ENCODE results near the gene TTC22.

The TTC22 gene

GRCh38 chr1:54833121-54833520 is 32.0 kb upstream of the TTC22 start:
- no peak for DNase-seq (ENCODE audit: low spot score)
- Histone ChIP-seq H4K8ac (ENCODE audit: low read depth, low read length) (no peak overlapping the region), H4K91ac (ENCODE audit: low read depth, low read length, poor library complexity) (no peak overlapping the region), H3K4me2 (ENCODE audit: insufficient read depth, low read length, poor library complexity, severe bottlenecking) (no peak overlapping the region), H2BK5ac (ENCODE audit: low read length) (no peak overlapping the region), H3K4me1 (ENCODE audit: control insufficient read depth in 2 of 2, insufficient read depth in 1 of 2, low read depth in 1 of 2, low read length in 2 of 2) (no peaks in the 10 kb centered on the region), H3K14ac (ENCODE audit: low read length) (no peak overlapping the region), H3K9me3 (replicated peaks in 1 of 2; ENCODE audit: control insufficient read depth in 2 of 2, insufficient read depth in 1 of 2, low read depth in 1 of 2, low read length in 2 of 2) (peaks cover 2 to 5% of the 10 kb centered on the region in 2 donors), H3K4me3 (ENCODE audit: low read length in 2 of 2) (peak overlapping the region in 1 of 2 donors; percentile 15), H2BK15ac (ENCODE audit: low read length) (no peak overlapping the region), H2BK120ac (ENCODE audit: low read depth, low read length) (no peak overlapping the region), H3K23ac (ENCODE audit: low read depth, low read length, poor library complexity) (no peak overlapping the region), H3K18ac (ENCODE audit: low read length) (no peak overlapping the region), H3K36me3 (replicated peaks in 1 of 2; ENCODE audit: control insufficient read depth in 2 of 2, insufficient read depth in 2 of 2, low read length in 2 of 2) (no peaks in the 10 kb centered on the region), H3K79me1 (ENCODE audit: low read depth, low read length) (peaks cover 2% of the 10 kb centered on the region), H2AFZ (ENCODE audit: low read length) (no peak overlapping the region), H3K27ac (replicated peaks; ENCODE audit: low read length) (no peak overlapping the region), H3K9ac (ENCODE audit: low read depth, low read length, poor library complexity) (no peak overlapping the region), H3K4ac (ENCODE audit: low read length) (no peak overlapping the region), H3K27me3 (ENCODE audit: control insufficient read depth in 3 of 3, insufficient read depth in 3 of 3, low read depth in 1 of 3, low read length in 3 of 3) (peaks cover 0 to 4% (median 0%) of the 10 kb centered on the region in 3 experiments), H2BK12ac (ENCODE audit: low read length) (no peak overlapping the region), H2AK5ac (ENCODE audit: low read depth, low read length) (no peak overlapping the region)
- no CpG with 5 or more reads among the region's 9 CpGs for WGBS, 2 donors (ENCODE audit: extremely low coverage in 2 of 2, insufficient read length in 2 of 2, insufficient replicate concordance in 1 of 2)

GRCh38 chr1:54826226-54826816 is 25.2 kb upstream of the TTC22 start:
- Histone ChIP-seq H3K27ac (replicated peaks; ENCODE audit: low read length) (no peak overlapping the region), H2AFZ (ENCODE audit: low read length) (no peak overlapping the region), H2BK12ac (ENCODE audit: low read length) (no peak overlapping the region), H3K18ac (ENCODE audit: low read length) (no peak overlapping the region), H3K9ac (ENCODE audit: low read depth, low read length, poor library complexity) (no peak overlapping the region), H2BK15ac (ENCODE audit: low read length) (no peak overlapping the region), H2BK5ac (ENCODE audit: low read length) (no peak overlapping the region), H3K36me3 (replicated peaks in 1 of 2; ENCODE audit: control insufficient read depth in 2 of 2, insufficient read depth in 2 of 2, low read length in 2 of 2) (no peaks in the 10 kb centered on the region), H2AK5ac (ENCODE audit: low read depth, low read length) (no peak overlapping the region), H3K23ac (ENCODE audit: low read depth, low read length, poor library complexity) (no peak overlapping the region), H3K4me3 (ENCODE audit: low read length in 2 of 2) (no peak overlapping the region), H3K79me1 (ENCODE audit: low read depth, low read length) (no peaks in the 10 kb centered on the region), H3K27me3 (ENCODE audit: control insufficient read depth in 3 of 3, insufficient read depth in 3 of 3, low read depth in 1 of 3, low read length in 3 of 3) (no peaks in the 10 kb centered on the region), H2BK120ac (ENCODE audit: low read depth, low read length) (no peak overlapping the region), H3K14ac (ENCODE audit: low read length) (no peak overlapping the region), H4K91ac (ENCODE audit: low read depth, low read length, poor library complexity) (no peak overlapping the region), H3K9me3 (replicated peaks in 1 of 2; ENCODE audit: control insufficient read depth in 2 of 2, insufficient read depth in 1 of 2, low read depth in 1 of 2, low read length in 2 of 2) (peaks cover 0 to 2% of the 10 kb centered on the region in 2 donors), H4K8ac (ENCODE audit: low read depth, low read length) (no peak overlapping the region), H3K4me2 (ENCODE audit: insufficient read depth, low read length, poor library complexity, severe bottlenecking) (no peak overlapping the region), H3K4ac (ENCODE audit: low read length) (no peak overlapping the region), H3K4me1 (ENCODE audit: control insufficient read depth in 2 of 2, insufficient read depth in 1 of 2, low read depth in 1 of 2, low read length in 2 of 2) (no peaks in the 10 kb centered on the region)
- no CpG with 5 or more reads among the region's 4 CpGs for WGBS, 2 donors (ENCODE audit: extremely low coverage in 2 of 2, insufficient read length in 2 of 2, insufficient replicate concordance in 1 of 2)
- no peak for DNase-seq (ENCODE audit: low spot score)

GRCh38 chr1:54825696-54826095 is 24.6 kb upstream of the TTC22 start:
- no CpG with 5 or more reads among the region's 5 CpGs for WGBS, 2 donors (ENCODE audit: extremely low coverage in 2 of 2, insufficient read length in 2 of 2, insufficient replicate concordance in 1 of 2)
- H3K4me3 ChIP-seq (ENCODE audit: low read length in 2 of 2), result no peak overlapping the region
- H3K14ac ChIP-seq (ENCODE audit: low read length), result no peak overlapping the region
- no peak overlapping the region for H2BK15ac ChIP-seq (ENCODE audit: low read length)
- H2AK5ac ChIP-seq (ENCODE audit: low read depth, low read length), result no peak overlapping the region
- no peak overlapping the region for H3K4ac ChIP-seq (ENCODE audit: low read length)
- no peak overlapping the region for H3K4me2 ChIP-seq (ENCODE audit: insufficient read depth, low read length, poor library complexity, severe bottlenecking)
- H3K27ac ChIP-seq (replicated peaks; ENCODE audit: low read length), result no peak overlapping the region
- no peak overlapping the region for H2AFZ ChIP-seq (ENCODE audit: low read length)
- H3K27me3 ChIP-seq (ENCODE audit: control insufficient read depth in 3 of 3, insufficient read depth in 3 of 3, low read depth in 1 of 3, low read length in 3 of 3), result no peaks in the 10 kb centered on the region
- H4K91ac ChIP-seq (ENCODE audit: low read depth, low read length, poor library complexity), result no peak overlapping the region
- no peaks in the 10 kb centered on the region for H3K4me1 ChIP-seq (ENCODE audit: control insufficient read depth in 2 of 2, insufficient read depth in 1 of 2, low read depth in 1 of 2, low read length in 2 of 2)
- H3K18ac ChIP-seq (ENCODE audit: low read length), result no peak overlapping the region
- H3K9me3 ChIP-seq (replicated peaks in 1 of 2; ENCODE audit: control insufficient read depth in 2 of 2, insufficient read depth in 1 of 2, low read depth in 1 of 2, low read length in 2 of 2), result peaks cover 0 to 2% of the 10 kb centered on the region in 2 donors
- H3K23ac ChIP-seq (ENCODE audit: low read depth, low read length, poor library complexity), result no peak overlapping the region
- no peaks in the 10 kb centered on the region for H3K36me3 ChIP-seq (replicated peaks in 1 of 2; ENCODE audit: control insufficient read depth in 2 of 2, insufficient read depth in 2 of 2, low read length in 2 of 2)
- no peak overlapping the region for H2BK120ac ChIP-seq (ENCODE audit: low read depth, low read length)
- no peaks in the 10 kb centered on the region for H3K79me1 ChIP-seq (ENCODE audit: low read depth, low read length)
- H3K9ac ChIP-seq (ENCODE audit: low read depth, low read length, poor library complexity), result no peak overlapping the region
- no peak for DNase-seq (ENCODE audit: low spot score)
- H4K8ac ChIP-seq (ENCODE audit: low read depth, low read length), result no peak overlapping the region
- H2BK5ac ChIP-seq (ENCODE audit: low read length), result no peak overlapping the region
- H2BK12ac ChIP-seq (ENCODE audit: low read length), result no peak overlapping the region

- Histone ChIP-seq H2BK15ac (ENCODE audit: low read length) (no peak overlapping the region), H2AK5ac (ENCODE audit: low read depth, low read length) (no peak overlapping the region), H3K4me1 (ENCODE audit: control insufficient read depth in 2 of 2, insufficient read depth in 1 of 2, low read depth in 1 of 2, low read length in 2 of 2) (no peaks in the 10 kb centered on the region), H2AFZ (ENCODE audit: low read length) (no peak overlapping the region), H3K4me2 (ENCODE audit: insufficient read depth, low read length, poor library complexity, severe bottlenecking) (no peak overlapping the region), H3K9ac (ENCODE audit: low read depth, low read length, poor library complexity) (no peak overlapping the region), H3K79me1 (ENCODE audit: low read depth, low read length) (no peaks in the 10 kb centered on the region), H3K36me3 (replicated peaks in 1 of 2; ENCODE audit: control insufficient read depth in 2 of 2, insufficient read depth in 2 of 2, low read length in 2 of 2) (no peaks in the 10 kb centered on the region), H3K27me3 (ENCODE audit: control insufficient read depth in 3 of 3, insufficient read depth in 3 of 3, low read depth in 1 of 3, low read length in 3 of 3) (no peaks in the 10 kb centered on the region), H4K91ac (ENCODE audit: low read depth, low read length, poor library complexity) (no peak overlapping the region), H2BK12ac (ENCODE audit: low read length) (no peak overlapping the region), H2BK5ac (ENCODE audit: low read length) (no peak overlapping the region), H3K4ac (ENCODE audit: low read length) (no peak overlapping the region), H3K18ac (ENCODE audit: low read length) (no peak overlapping the region), H2BK120ac (ENCODE audit: low read depth, low read length) (no peak overlapping the region), H3K23ac (ENCODE audit: low read depth, low read length, poor library complexity) (no peak overlapping the region), H3K9me3 (replicated peaks in 1 of 2; ENCODE audit: control insufficient read depth in 2 of 2, insufficient read depth in 1 of 2, low read depth in 1 of 2, low read length in 2 of 2) (no peaks in the 10 kb centered on the region), H3K27ac (replicated peaks; ENCODE audit: low read length) (no peak overlapping the region), H3K4me3 (ENCODE audit: low read length in 2 of 2) (no peak overlapping the region), H3K14ac (ENCODE audit: low read length) (no peak overlapping the region), H4K8ac (ENCODE audit: low read depth, low read length) (no peak overlapping the region)
- no CpG with 5 or more reads among the region's 3 CpGs for WGBS, 2 donors (ENCODE audit: extremely low coverage in 2 of 2, insufficient read length in 2 of 2, insufficient replicate concordance in 1 of 2)
- no peak for DNase-seq (ENCODE audit: low spot score)
These were observed 22.5 kb upstream of the TTC22 start for GRCh38 chr1:54823670-54824069.

All from neuronal stem cell (in vitro differentiated cells).